ENCODE data around the gene MYOT.

- TF ChIP-seq CTCF (IDR thresholded peaks at IDR 0.05) (no peak), POLR2A (IDR thresholded peaks at IDR 0.05) (no peak)
These were observed 33.1 kb upstream of the MYOT start for GRCh38 chr5:137834498-137835049.

Measured in heart left ventricle (tissue), 13 donors.